ENCODE measurements around the gene VAMP1. TPM values are rescaled to one million over a fixed set of nuclear protein-coding genes. Genes with fewer than 3 reads are reported as not detected.

Gene VAMP1
- total and polyA plus RNA-seq, 2 of the 13 experiments (the other 11 are each of a cell fraction or from before 2014, with no cell fraction given) = 2.5 to 7.4 TPM

- TF ChIP-seq ZNF513 (CRISPR knock-in tag; conservative IDR thresholded peaks at IDR 0.05) (no peak), CBX5 (CRISPR knock-in tag; IDR thresholded peaks at IDR 0.05; ENCODE audit: borderline replicate concordance) (0 out of 2 replicates have a peak, but pooled peaks have one; percentile 39), CSRNP2 (CRISPR knock-in tag; conservative IDR thresholded peaks at IDR 0.05; ENCODE audit: low read depth) (no peak), CENPT (CRISPR knock-in tag; IDR thresholded peaks at IDR 0.05; ENCODE audit: low read depth) (no peak), ZNF335 (CRISPR knock-in tag; IDR thresholded peaks at IDR 0.05) (peak; percentile 71), POLR2A (IDR thresholded peaks at IDR 0.05; ENCODE audit: insufficient read depth in 1 of 2, low read depth in 2 of 2, low read length in 2 of 2) (peak; percentile 68 to 79), GLI4 (CRISPR knock-in tag; IDR thresholded peaks at IDR 0.05; ENCODE audit: borderline replicate concordance) (peak; percentile 21; the same call in 1 of the 2 replicates), ZNF740 (CRISPR knock-in tag; IDR thresholded peaks at IDR 0.05) (no peak), ZNF777 (CRISPR knock-in tag; IDR thresholded peaks at IDR 0.05) (0 out of 2 replicates have a peak, but pooled peaks have one; percentile 26), HOXA5 (CRISPR knock-in tag; IDR thresholded peaks at IDR 0.05) (peak; percentile 65; the same call in 1 of the 2 replicates), ZBTB7A (CRISPR knock-in tag; IDR thresholded peaks at IDR 0.05) (0 out of 2 replicates have a peak, but pooled peaks have one; percentile 0), ZNF552 (CRISPR knock-in tag; IDR thresholded peaks at IDR 0.05; ENCODE audit: borderline replicate concordance) (0 out of 2 replicates have a peak, but pooled peaks have one; percentile 86), ZBTB42 (CRISPR knock-in tag; IDR thresholded peaks at IDR 0.05) (no peak), ZNF383 (CRISPR knock-in tag; IDR thresholded peaks at IDR 0.05; ENCODE audit: borderline replicate concordance) (no peak), ELF4 (CRISPR knock-in tag; IDR thresholded peaks at IDR 0.05; ENCODE audit: borderline replicate concordance) (no peak), ZNF20 (CRISPR knock-in tag; IDR thresholded peaks at IDR 0.05) (no peak), ZNF12 (CRISPR knock-in tag; IDR thresholded peaks at IDR 0.05) (no peak), ZMAT5 (CRISPR knock-in tag; IDR thresholded peaks at IDR 0.05; ENCODE audit: borderline replicate concordance, low read depth) (no peak), ZC3H13 (CRISPR knock-in tag; IDR thresholded peaks at IDR 0.05) (0 out of 2 replicates have a peak, but pooled peaks have one; percentile 60), GATAD1 (CRISPR knock-in tag; IDR thresholded peaks at IDR 0.05) (0 out of 2 replicates have a peak, but pooled peaks have one; percentile 18), ETV6 (CRISPR knock-in tag; conservative IDR thresholded peaks at IDR 0.05) (no peak; the same call in 1 of the 2 replicates), ZFYVE20 (CRISPR knock-in tag; IDR thresholded peaks at IDR 0.05; ENCODE audit: borderline replicate concordance, low read depth) (no peak), ZNF354B (CRISPR knock-in tag; IDR thresholded peaks at IDR 0.05) (no peak), RBFOX2 (IDR thresholded peaks at IDR 0.05; ENCODE audit: low read depth, low read length) (no peak; the same call in 1 of the 2 replicates), MED1 (CRISPR knock-in tag; IDR thresholded peaks at IDR 0.05) (peak; percentile 25; the same call in 1 of the 2 replicates)
These were observed 18.9 kb downstream of the VAMP1 start, which contains the start of gene TAPBPL (continued) for GRCh38 chr12:6451348-6452244.
